K562 (cell line): ENCODE results near the gene PAX2. TPM values are rescaled to one million over a fixed set of nuclear protein-coding genes. Genes with fewer than 3 reads are reported as not detected.

Source experiments
- ATAC-seq: fragments of 200-7000 bp; cut with Tn5 transposase; 3 replicates; pipeline ENCODE4 v1.9.1; 2020; ENCODE audit warnings: moderate library complexity
- BruUV-seq: library from RNA; stranded (reverse); fragments of 400-500 nt; replicated peaks from 2 replicates; lab custom pipeline; 2021; lab: Mats Ljungman, UMichigan
- CTCF ChIA-PET: fragments of 300-600 bp; formaldehyde crosslinking; extraction: SDS; loops from one replicate; lab custom pipeline; 2021; ENCODE audit warnings: low intra/inter-chr PET ratio; lab: Yijun Ruan, JAX
- POLR2A ChIA-PET: fragments of 300-600, 350-650 bp; sonication (Branson Sonifier 250); formaldehyde crosslinking; extraction: SDS; loops from one replicate; lab custom pipeline; 2021; ENCODE audit warnings: antibody characterized with exemption, inconsistent platforms; lab: Yijun Ruan, JAX
- DNase-seq, 4 experiments: peaks; one replicate each; pipeline versions ENCODE4 v3.0.0 to v3.0.0-alpha.2; 2011 to 2018; ENCODE audit warnings: low spot score in 3 of 4, mixed read lengths in 3 of 4; ENCODE audit errors: extremely low read depth in 1 of 4
- FAIRE-seq: peaks from 2 replicates; lab custom pipeline; 2011; peaks lifted over from hg19 to GRCh38; lab: Jason Lieb, UNC
- H2AFZ ChIP-seq: 2 replicates; pipeline ENCODE4 v1.6.0; 2011; ENCODE audit warnings: low read depth, low read length, control low read depth, inconsistent platforms
- H3K27ac ChIP-seq: fragments of 200-600 bp; 3 replicates; pipeline ENCODE4 v1.8.0; 2011; ENCODE audit warnings: low read depth, mild to moderate bottlenecking, control low read depth, inconsistent platforms, low read length, moderate library complexity, mixed read lengths; ENCODE audit errors: extremely low read depth
- H3K27me3 ChIP-seq, 2 experiments: fragments of 300-600 bp in 1 of 2; 2 replicates in 1 of 2; 3 replicates in 1 of 2; pipeline versions ENCODE4 v1.6.0 to v1.8.0; 2011; ENCODE audit warnings: inconsistent platforms in 2 of 2, low read length in 2 of 2, mild to moderate bottlenecking in 1 of 2, mixed read lengths in 1 of 2, moderate library complexity in 1 of 2; ENCODE audit not compliant: control insufficient read depth in 2 of 2, insufficient read depth in 2 of 2
- H3K36me3 ChIP-seq: fragments of 300-600 bp; 3 replicates; pipeline ENCODE4 v1.8.0; 2011; ENCODE audit warnings: mild to moderate bottlenecking, low read length, inconsistent platforms; ENCODE audit not compliant: control insufficient read depth, insufficient read depth
- H3K4me1 ChIP-seq, 2 experiments: fragments of 200-600 bp in 1 of 2; replicated peaks in 1 of 2; 2 replicates in 1 of 2; 3 replicates in 1 of 2; pipeline versions ENCODE4 v1.5.1 to v1.8.0; 2011; ENCODE audit warnings: inconsistent platforms in 2 of 2, low read length in 2 of 2, mild to moderate bottlenecking in 1 of 2, mixed read lengths in 1 of 2, moderate library complexity in 1 of 2; ENCODE audit not compliant: control insufficient read depth in 2 of 2, insufficient read depth in 2 of 2
- H3K4me2 ChIP-seq: 2 replicates; pipeline ENCODE4 v1.6.1; 2011; ENCODE audit warnings: low read length, control low read depth, inconsistent platforms, mixed read lengths; ENCODE audit not compliant: insufficient read depth
- H3K4me3 ChIP-seq: fragments of 200-600 bp; sonication (generic), shearing (Covaris generic); 2 replicates; pipeline ENCODE4 v1.5.1; 2016; ENCODE audit warnings: control low read depth, inconsistent platforms
- H3K79me2 ChIP-seq: fragments of 200-600 bp; 3 replicates; pipeline ENCODE4 v1.8.0; 2011; ENCODE audit warnings: low read length, inconsistent platforms; ENCODE audit not compliant: control insufficient read depth, insufficient read depth
- H3K9ac ChIP-seq, 2 experiments: 2 replicates each; pipeline versions ENCODE4 v1.6.0 to v1.6.1; 2011; ENCODE audit warnings: low read depth in 2 of 2, low read length in 2 of 2, control low read depth in 1 of 2, inconsistent platforms in 1 of 2, mild to moderate bottlenecking in 1 of 2, mixed read lengths in 1 of 2; ENCODE audit not compliant: insufficient read depth in 1 of 2
- H3K9me1 ChIP-seq: one replicate; pipeline ENCODE4 v1.6.0; 2011; ENCODE audit warnings: inconsistent platforms, mild to moderate bottlenecking, low read length, moderate library complexity; ENCODE audit not compliant: control insufficient read depth, insufficient read depth
- H3K9me3 ChIP-seq: replicated peaks from 2 replicates; pipeline ENCODE4 v1.5.1; 2011; ENCODE audit warnings: low read depth, low read length, inconsistent platforms; ENCODE audit not compliant: control insufficient read depth, insufficient read depth
- H4K20me1 ChIP-seq: replicated peaks from 2 replicates; pipeline ENCODE4 v1.6.1; 2011; ENCODE audit warnings: low read length, inconsistent platforms, mixed read lengths; ENCODE audit not compliant: control insufficient read depth, insufficient read depth
- FOXJ2 ChIP-seq: fragments of 200-800 bp; sonication (Bioruptor generic); IDR thresholded peaks from 2 replicates; pipeline ENCODE4 v1.6.1; 2016; ENCODE audit warnings: missing genetic modification characterization, missing compliant biosample characterization
- IFI16 ChIP-seq: fragments of 250-450 bp; sonication (Bioruptor Pico); IDR thresholded peaks from 2 replicates; pipeline ENCODE4 v2.1.2; 2022; ENCODE audit warnings: mild to moderate bottlenecking, inconsistent platforms
- JUND ChIP-seq, 2 experiments: IDR thresholded peaks; 2 replicates in 1 of 2; 3 replicates in 1 of 2; pipeline ENCODE4 v1.6.1; 2011; ENCODE audit warnings: borderline replicate concordance in 2 of 2, low read depth in 2 of 2, low read length in 2 of 2, improper control_type of control experiment in 1 of 2, missing biosample characterization in 1 of 2, missing genetic modification characterization in 1 of 2, missing genetic modification reagents in 1 of 2
- KAT2B ChIP-seq: IDR thresholded peaks from one replicate; pipeline ENCODE4 v1.6.1; 2012; ENCODE audit warnings: low read depth, mild to moderate bottlenecking, control low read depth, inconsistent platforms, low read length, moderate library complexity
- KLF16 ChIP-seq: IDR thresholded peaks from 2 replicates; pipeline ENCODE4 v1.6.1; 2016; ENCODE audit warnings: antibody characterized with exemption
- MCM5 ChIP-seq: fragments of 450-650 bp; IDR thresholded peaks from 2 replicates; pipeline ENCODE4 v1.6.1; 2016; ENCODE audit warnings: low read depth
- PTRF ChIP-seq: fragments of 450-650 bp; IDR thresholded peaks from 2 replicates; pipeline ENCODE4 v1.6.1; 2016; ENCODE audit warnings: mild to moderate bottlenecking, missing genetic modification characterization, missing compliant biosample characterization
- RBM17 ChIP-seq: fragments of 200-400 bp; formaldehyde crosslinking; IDR thresholded peaks from 2 replicates; pipeline ENCODE4 v1.6.1; 2017; ENCODE audit warnings: low read depth, mild to moderate bottlenecking, low read length, borderline replicate concordance
- TBL1XR1 ChIP-seq, 2 experiments: IDR thresholded peaks; 2 replicates each; pipeline ENCODE4 v1.6.1; 2012; ENCODE audit warnings: improper control_type of control experiment in 2 of 2, low read length in 2 of 2, mild to moderate bottlenecking in 1 of 2
- TFE3 ChIP-seq: fragments of 450-650 bp; formaldehyde crosslinking; IDR thresholded peaks from 2 replicates; pipeline ENCODE4 v1.4.0; 2020; ENCODE audit warnings: mild to moderate bottlenecking, mixed read lengths
- ZNF134 ChIP-seq: fragments of 250-450 bp; sonication (Bioruptor Pico); conservative IDR thresholded peaks from 2 replicates; pipeline ENCODE4 v1.4.0; 2020
- ZNF212 ChIP-seq: fragments of 450-650 bp; formaldehyde crosslinking; IDR thresholded peaks from 2 replicates; pipeline ENCODE4 v1.4.0; 2020; ENCODE audit warnings: mild to moderate bottlenecking
- ZNF445 ChIP-seq: fragments of 250-450 bp; sonication (Bioruptor Pico); IDR thresholded peaks from 2 replicates; pipeline ENCODE4 v1.4.0; 2020; ENCODE audit warnings: low read depth, mild to moderate bottlenecking, moderate library complexity
- ZNF511 ChIP-seq: sonication (generic); formaldehyde crosslinking; IDR thresholded peaks from 2 replicates; pipeline ENCODE4 v1.8.0; 2022; ENCODE audit warnings: mild to moderate bottlenecking, missing genetic modification reagents
- ZNF57 ChIP-seq: fragments of 450-650 bp; formaldehyde crosslinking; IDR thresholded peaks from 2 replicates; pipeline ENCODE4 v1.4.0; 2020; ENCODE audit warnings: mild to moderate bottlenecking, moderate library complexity
- ZNF785 ChIP-seq: fragments of 250-450 bp; sonication (Bioruptor Pico); IDR thresholded peaks from 2 replicates; pipeline ENCODE4 v1.4.0; 2020; ENCODE audit warnings: mild to moderate bottlenecking
- WGBS: fragments of 100-300 bp; shearing (Covaris generic); methylation state at CpG from one replicate; pipeline ENCODE4 v1.1.6; 2016; ENCODE audit warnings: low coverage, mixed read lengths; ENCODE audit not compliant: insufficient coverage; ENCODE audit errors: missing lambda C conversion rate; 5-methylcytosine and 5-hydroxymethylcytosine counted together
- in situ Hi-C: fragments of 300-500 bp; cut with MboI; formaldehyde crosslinking; loops from 4 replicates; pipeline ENCODE4 v1.15.0; 2018; ENCODE audit warnings: inconsistent platforms, mixed read lengths
- intact Hi-C: fragments of 100-400 bp; cut with micrococcal nuclease; formaldehyde crosslinking; loops from 2 replicates; pipeline ENCODE4 v1.14.2; 2022
- polyA plus RNA-seq, 8 experiments: library from polyadenylated mRNA; depleted of rRNA in 4 of 8; stranded (reverse) in 5 of 8; unstranded in 3 of 8; fragments of >200 nt; fragmentation: Nextera tagmentation in 2 of 8; fragmentation: Illumina TruSeq in 1 of 8; extraction: Ambion mirVana in 2 of 8; extraction: Trizol in 1 of 8; gene quantifications; 2 replicates each; pipeline versions ENCODE4 v1.2.1 to v1.2.3, GENCODE V29; 2011 to 2014; ENCODE audit warnings: inconsistent platforms in 1 of 8, missing spikeins in 1 of 8
- total RNA-seq, 7 experiments: library from RNA; depleted of rRNA in 6 of 7; stranded (reverse); fragments of >200 nt in 6 of 7; fragmentation: Illumina TruSeq in 2 of 7; extraction: Trizol in 2 of 7; gene quantifications; 2 replicates each; pipeline versions ENCODE4 v1.2.1 to v1.2.3, GENCODE V29; 2011 to 2021; ENCODE audit warnings: low replicate concordance in 1 of 7

Gene PAX2
- total and polyA plus RNA-seq, 9 of the 15 experiments (the other 6 are each of a cell fraction or from before 2014, with no cell fraction given) = not detected

- in situ Hi-C loops = no loop called here
- Histone ChIP-seq H3K9me1 (no peaks in the 10 kb centered on the region), H2AFZ (no peak overlapping the region), H3K4me1 (no peaks in the 10 kb centered on the region), H3K36me3 (no peaks in the 10 kb centered on the region), H3K27me3 (peaks cover 3 to 43% of the 10 kb centered on the region in 2 experiments; a peak in 2 of 5 replicates), H3K9ac (no peak overlapping the region), H3K27ac (no peak overlapping the region), H3K4me2 (no peak overlapping the region), H3K4me3 (no peak overlapping the region), H4K20me1 (no peaks in the 10 kb centered on the region), H3K9me3 (no peaks in the 10 kb centered on the region), H3K79me2 (no peaks in the 10 kb centered on the region)
- no peak for FAIRE-seq
- ChIA-PET POLR2A (no interaction called here), CTCF (no interaction called here)
- WGBS = 0% methylated on average over 6 of the region's 6 CpGs
- DNase-seq = no peak
- intact Hi-C loops = no loop called here
- BruUV-seq = no TSS peak
- no peak for ATAC-seq
- no peak for TF ChIP-seq ZNF212 (CRISPR knock-in tag)
- no peak for TF ChIP-seq KLF16
- TF ChIP-seq ZNF134 (CRISPR knock-in tag) = no peak
- no peak for TF ChIP-seq ZNF511 (CRISPR knock-in tag)
These were observed 29.5 kb downstream of the PAX2 start for GRCh38 chr10:100774876-100775275.

GRCh38 chr10:100775386-100775785 is 30.0 kb downstream of the PAX2 start:
- Histone ChIP-seq H3K4me1 (no peaks in the 10 kb centered on the region), H3K27me3 (peaks cover 3 to 38% of the 10 kb centered on the region in 2 experiments; a peak in 2 of 5 replicates), H3K27ac (no peak overlapping the region), H3K9me1 (no peaks in the 10 kb centered on the region), H3K79me2 (no peaks in the 10 kb centered on the region), H3K4me2 (no peak overlapping the region), H3K4me3 (no peak overlapping the region), H4K20me1 (no peaks in the 10 kb centered on the region), H2AFZ (no peak overlapping the region), H3K9me3 (no peaks in the 10 kb centered on the region), H3K9ac (no peak overlapping the region), H3K36me3 (no peaks in the 10 kb centered on the region)
- no TSS peak for BruUV-seq
- no peak for FAIRE-seq
- CTCF ChIA-PET = no interaction called here
- in situ Hi-C loops = no loop called here
- POLR2A ChIA-PET = interaction anchor here (0.5 kb wide), 1 partner anchor 219 kb away, joined by 4 read pairs; no protein-coding TSS in a partner anchor
- intact Hi-C loops = no loop called here
- no peak for ATAC-seq
- WGBS = 2% methylated on average over 4 of the region's 5 CpGs
- DNase-seq = no peak
- TF ChIP-seq TFE3 (no peak), KAT2B (no peak), RBM17 (no peak), TBL1XR1 (IDR thresholded peaks at IDR 0.05; ENCODE audit: low read length in 2 of 2) (no peak), MCM5 (no peak), JUND (IDR thresholded peaks at IDR 0.05; ENCODE audit: borderline replicate concordance, low read depth, low read length) (no peak), JUND (tag; IDR thresholded peaks at IDR 0.05; ENCODE audit: borderline replicate concordance, low read depth, low read length) (no peak), ZNF445 (CRISPR knock-in tag) (no peak), ZNF785 (CRISPR knock-in tag) (no peak), PTRF (no peak), IFI16 (CRISPR knock-in tag) (no peak), ZNF57 (no peak), FOXJ2 (tag) (no peak)
